HG03558 (cell line): Measurements from ENCODE around the gene HMX1.

Experiments
- ATAC-seq: cut with Tn5 transposase; IDR thresholded peaks from one replicate; pipeline ENCODE4 v1.9.1; 2021; ENCODE audit warnings: moderate number of reproducible peaks; ENCODE audit not compliant: unreplicated experiment; ENCODE audit errors: extremely low read depth

The HMX1 gene

GRCh38 chr4:8871417-8872401, at the start of gene HMX1:
Gene HMX1 (minus strand): TSS chr4:8871839. CDS start chr4:8871614, 225 bp downstream.
- no peak for ATAC-seq

DNA sequence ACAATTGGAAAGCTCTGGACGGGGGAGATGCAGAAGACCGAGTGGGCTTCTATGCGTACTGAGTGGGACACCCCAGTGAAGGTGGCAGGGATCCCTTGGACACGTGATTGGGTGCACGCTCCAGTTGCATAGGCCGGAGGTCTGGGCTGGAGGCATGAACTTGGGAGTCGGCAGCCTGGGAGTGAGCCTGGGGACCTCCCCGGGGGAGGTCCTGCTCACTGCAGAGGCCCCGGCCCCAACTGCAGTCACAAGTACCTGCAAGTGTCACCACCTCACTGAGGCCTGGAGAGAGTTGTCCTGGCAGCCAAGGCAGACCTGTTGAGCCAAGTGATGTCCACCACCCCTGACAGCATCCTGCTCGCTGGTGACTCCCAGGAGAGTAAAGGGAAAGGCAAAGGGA, 49.3 kb upstream of the HMX1 start:
- no peak for ATAC-seq

DNA sequence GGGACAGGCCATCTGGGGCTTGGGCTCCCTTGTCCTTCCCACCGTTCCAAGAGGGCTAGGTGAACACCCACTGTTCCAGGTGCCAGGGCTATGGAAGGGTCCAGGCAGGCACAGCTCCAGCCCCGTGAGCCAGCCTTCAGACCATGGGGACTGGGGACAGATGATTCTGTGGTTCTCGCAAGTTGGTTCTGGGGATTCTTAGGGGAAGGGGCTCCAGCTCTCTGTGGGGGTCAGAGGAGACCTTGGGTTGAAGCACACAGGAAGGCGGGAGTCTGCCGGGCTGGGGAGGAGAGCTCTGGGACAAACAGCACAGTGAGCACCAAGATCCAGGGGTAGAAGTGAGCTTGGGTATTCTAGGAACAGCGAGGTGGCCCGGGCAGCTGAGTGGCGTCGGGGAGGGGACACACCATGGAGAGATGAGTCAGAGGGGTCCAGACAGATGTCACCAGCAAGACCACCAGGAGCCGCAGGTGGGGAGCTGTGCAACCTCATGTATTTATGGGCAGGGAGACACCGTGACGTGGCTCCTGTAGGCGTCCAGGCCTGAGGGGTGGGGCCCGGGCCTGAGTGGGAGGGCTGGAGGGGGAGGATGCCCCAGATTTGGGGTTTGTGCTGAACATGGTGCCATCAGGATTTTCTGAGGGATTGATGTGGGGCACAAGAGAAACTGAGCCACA, 48.8 kb upstream of the HMX1 start:
- no peak for ATAC-seq

- no peak for ATAC-seq
These were observed 48.1 kb upstream of the HMX1 start for GRCh38 chr4:8919651-8920288.

GRCh38 chr4:8917868-8918783, 46.5 kb upstream of the HMX1 start:
- ATAC-seq: peak; percentile 82

DNA sequence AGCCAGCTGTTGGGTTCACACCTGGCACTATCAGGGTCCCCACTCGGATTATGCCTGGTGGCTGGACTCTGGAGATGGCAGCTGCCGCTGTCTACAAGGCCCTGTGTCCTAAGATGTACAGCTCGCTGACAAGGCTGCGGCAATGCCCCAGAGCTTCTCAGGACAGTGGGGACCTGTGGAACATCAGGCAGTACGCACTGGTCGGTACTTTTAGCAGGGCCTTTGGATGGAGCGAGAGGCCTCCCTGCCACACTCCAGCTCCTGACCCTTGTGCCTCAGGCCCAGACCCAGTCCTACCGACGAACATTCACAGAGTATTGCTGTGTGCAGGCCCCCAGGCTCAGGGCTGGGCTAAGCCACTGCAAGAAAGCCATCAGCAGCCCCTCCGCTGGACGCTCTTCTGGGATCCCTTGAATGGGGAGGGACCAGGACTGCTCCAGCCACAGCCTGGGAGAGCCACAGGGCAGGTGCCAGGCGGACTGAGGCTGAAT, 45.7 kb upstream of the HMX1 start:
- no peak for ATAC-seq

- ATAC-seq: no peak
These were observed 45.3 kb upstream of the HMX1 start for GRCh38 chr4:8916906-8917305.

GRCh38 chr4:8916351-8916885, 44.8 kb upstream of the HMX1 start:
- ATAC-seq: no peak

DNA sequence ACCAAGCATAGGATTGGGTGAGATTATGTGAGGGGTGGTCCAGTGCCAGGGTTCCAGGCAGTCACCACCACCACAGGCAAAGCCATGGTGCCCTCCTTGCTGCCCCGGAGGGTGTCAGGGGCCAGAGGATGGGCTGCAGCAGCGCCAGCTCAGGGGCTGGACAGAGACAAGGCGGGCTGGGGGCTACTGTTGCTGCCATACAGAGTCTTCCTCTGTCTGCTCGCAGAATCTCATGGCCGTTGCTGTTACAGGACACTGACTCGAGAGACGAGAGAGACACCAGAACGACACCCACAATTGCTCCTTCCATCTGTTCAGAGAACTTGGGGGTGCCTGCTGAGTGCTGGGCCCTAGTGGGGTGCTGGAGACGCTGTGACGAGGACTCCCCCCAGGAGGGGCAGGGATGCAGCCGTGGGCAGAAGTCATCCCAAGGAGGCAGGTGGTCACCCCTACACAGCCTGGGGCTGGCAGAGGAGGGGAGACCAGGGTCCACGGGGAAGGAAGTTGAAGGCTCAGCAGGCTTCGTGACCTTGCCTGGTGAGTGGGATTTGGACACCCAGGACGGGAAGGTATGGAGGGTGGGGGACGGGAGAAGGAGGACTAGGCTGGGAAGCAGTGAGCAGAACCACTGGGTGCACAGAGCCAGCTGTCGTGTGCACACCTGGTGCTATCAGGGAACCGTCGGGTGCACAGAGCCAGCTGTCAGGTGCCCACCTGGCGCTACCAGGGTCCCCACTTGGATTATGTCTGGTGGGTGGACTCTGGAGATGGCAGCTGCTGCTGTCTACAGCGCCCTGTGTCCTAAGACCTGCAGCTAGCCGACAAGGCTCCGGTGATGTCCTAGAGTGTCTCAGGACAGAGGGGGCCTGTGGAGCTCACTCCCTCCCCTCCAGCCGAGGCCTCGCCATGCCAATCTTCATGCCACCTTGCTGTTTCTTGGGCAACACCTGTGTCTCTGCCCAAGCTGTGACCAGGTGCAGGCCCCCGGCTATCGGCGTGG, 43.9 kb upstream of the HMX1 start:
- ATAC-seq: no peak

DNA sequence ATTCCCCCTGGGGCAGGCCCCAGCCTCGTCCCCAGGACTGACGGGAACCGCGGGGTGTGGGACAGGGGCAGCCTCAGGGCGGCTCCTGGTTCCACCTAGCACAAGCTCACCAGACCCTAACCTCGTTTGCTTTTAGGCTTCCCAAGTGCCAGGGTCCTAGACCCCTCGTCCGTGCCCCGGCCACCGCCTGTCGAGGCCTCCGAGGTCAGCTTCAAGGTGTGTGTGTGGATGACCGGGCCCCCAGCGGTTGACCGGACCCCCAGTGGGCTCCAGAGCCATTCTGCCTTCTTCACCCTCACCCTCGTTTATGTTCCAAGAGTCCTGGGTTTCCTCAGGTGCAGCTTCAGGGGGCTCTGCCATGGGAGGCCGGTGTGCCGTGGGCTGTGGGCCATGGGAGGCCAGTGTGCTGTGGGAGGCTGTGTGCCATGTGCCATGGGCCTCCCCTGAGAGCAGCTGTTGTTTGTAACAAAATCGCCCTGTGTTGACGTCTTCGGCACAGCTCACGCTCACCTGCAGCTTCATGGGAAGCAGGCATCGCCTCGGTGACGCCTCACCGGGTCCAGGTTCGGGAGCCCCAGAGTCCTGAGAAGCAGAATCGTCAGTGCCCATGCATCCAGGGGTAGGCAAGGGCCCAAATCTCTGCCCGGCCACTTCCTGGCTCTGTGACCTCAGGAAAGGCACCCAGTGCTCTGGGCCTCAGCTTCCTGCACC, 43.0 kb upstream of the HMX1 start:
- ATAC-seq: no peak

- no peak for ATAC-seq
These were observed 42.3 kb upstream of the HMX1 start for GRCh38 chr4:8913858-8914460.

DNA sequence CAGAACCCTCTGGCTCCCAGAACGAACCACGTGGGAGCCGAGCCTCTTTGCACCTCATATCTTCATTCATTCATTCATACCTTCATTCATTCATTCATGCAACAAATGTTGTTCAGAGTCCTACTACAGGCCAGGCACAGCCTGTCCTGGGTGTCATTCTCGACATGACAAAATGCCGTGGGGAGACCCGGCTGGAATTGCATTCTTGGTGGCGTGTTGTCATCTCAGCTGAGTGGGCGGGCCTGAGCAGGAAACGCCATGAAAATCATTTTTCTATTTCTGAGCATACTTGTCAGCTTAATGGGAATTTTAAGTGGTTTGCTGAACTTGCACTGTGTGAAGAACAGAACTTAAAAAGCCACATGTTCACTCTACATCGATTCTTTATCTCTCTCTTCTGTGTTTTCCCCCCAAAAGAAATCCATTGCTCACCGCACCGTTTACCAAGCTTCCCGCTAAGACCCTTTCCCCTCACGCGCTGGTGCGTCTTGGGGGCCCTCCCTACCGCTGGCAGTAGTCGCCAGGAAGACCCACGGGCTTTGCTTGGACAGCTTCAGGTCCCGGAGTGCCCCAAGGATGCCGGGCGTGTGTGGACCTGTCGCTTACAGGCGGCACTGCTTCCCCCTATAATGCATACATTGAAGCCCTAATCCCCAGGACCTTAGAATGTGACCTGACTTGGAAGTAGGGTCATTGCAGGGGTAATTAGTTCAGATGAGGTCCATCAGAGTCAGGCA, 41.6 kb upstream of the HMX1 start:
- ATAC-seq: no peak

DNA sequence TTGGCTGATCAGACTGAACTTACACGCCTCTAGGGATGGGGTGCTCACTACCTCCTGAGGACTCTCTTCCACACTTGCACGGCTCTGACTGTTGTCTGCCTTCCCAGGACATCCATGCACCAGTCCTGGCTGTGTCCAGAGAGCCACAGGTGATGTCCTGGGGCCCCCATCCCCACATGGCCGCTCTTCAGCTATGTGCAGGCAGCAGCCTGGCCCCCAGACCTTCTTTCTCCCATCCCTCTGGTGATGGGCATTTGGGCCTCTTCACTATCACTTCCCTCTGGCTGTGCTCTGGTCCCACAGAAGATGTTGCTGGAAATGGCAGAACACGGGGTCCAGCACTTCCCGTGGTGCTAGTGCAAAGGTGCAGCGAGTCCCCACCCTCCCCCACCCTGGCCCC, 40.9 kb upstream of the HMX1 start:
- ATAC-seq: no peak

- no peak for ATAC-seq
These were observed 40.4 kb upstream of the HMX1 start for GRCh38 chr4:8912089-8912455.

GRCh38 chr4:8911316-8912088, 39.9 kb upstream of the HMX1 start:
- ATAC-seq: no peak

GRCh38 chr4:8910822-8911315, 39.2 kb upstream of the HMX1 start:
- no peak for ATAC-seq
